Measurements from ENCODE around the gene OPCML.

OPCML gene

DNA sequence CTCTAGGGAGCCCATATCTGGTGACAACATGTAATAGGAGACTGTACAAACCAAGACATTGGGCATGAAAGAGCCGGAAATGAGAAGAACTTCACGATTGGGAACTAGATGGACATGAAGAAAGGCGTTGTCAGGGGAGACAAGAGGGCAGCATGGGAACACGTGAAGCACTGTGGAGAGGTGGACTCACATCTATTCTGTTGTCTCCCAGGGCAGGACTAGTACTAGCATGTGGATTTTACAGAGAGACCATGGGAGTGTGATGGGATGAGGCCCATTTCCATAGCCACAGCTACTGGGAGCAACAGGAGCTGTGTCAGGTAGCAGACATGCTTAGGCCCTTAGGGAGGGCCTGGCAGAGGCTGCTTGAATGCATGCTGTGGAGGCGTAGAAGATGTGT lies 333.9 kb downstream of the OPCML start:
- H3K9me3 Mint-ChIP-seq = peaks cover 6% of the 10 kb centered on the region
- no peak overlapping the region for H3K4me3 Mint-ChIP-seq
- H3K4me1 Mint-ChIP-seq (ENCODE audit: low read depth) = no peaks in the 10 kb centered on the region
- peaks cover 7% of the 10 kb centered on the region for H3K27me3 Mint-ChIP-seq (ENCODE audit: low read depth)
- no peaks in the 10 kb centered on the region for H3K36me3 Mint-ChIP-seq (ENCODE audit: low read depth)
- H3K27ac Mint-ChIP-seq = no peak overlapping the region

DNA sequence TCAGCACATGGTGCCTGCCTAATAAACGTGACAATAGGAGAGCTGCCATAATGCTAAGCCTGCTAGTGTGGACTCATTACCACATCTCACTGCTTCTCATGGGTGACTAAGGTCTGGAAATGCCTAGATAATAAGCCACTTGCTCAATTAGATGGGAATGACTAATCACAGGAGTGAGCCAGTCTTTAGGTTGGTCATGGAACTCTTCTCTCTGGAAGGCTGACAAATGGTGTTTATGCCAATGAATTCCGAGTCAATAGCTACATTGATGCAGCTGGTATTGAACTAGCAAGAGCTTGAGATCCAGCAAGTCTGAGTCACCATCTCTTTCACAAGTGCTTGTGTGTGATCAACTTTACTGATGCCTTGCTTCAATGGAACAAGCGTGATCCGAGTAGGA lies 334.9 kb downstream of the OPCML start:
- Mint-ChIP-seq H3K4me3 (no peak overlapping the region), H3K4me1 (ENCODE audit: low read depth) (no peaks in the 10 kb centered on the region), H3K36me3 (ENCODE audit: low read depth) (no peaks in the 10 kb centered on the region), H3K27ac (no peak overlapping the region), H3K9me3 (peaks cover 6% of the 10 kb centered on the region), H3K27me3 (ENCODE audit: low read depth) (peaks cover 7% of the 10 kb centered on the region)

DNA sequence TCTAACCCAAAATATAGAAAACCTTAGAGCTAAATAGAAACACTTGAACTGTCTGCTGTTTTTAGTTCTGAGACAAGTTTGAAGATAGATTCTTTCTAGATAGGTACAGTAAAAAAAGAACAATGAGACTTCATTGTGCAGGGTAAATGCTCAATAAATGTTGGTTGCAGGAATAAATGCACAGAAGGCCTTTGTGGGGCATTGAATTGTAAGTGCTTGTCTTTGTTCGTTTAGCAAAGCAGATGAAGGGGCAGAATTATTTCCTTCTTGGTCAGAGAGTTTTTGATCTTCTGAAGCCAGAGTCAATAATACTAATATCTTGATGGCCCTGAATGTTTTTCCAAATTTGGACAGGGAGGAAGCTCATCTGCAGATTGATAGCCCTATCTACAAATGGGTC lies 340.4 kb downstream of the OPCML start:
- Mint-ChIP-seq H3K4me1 (ENCODE audit: low read depth) (no peaks in the 10 kb centered on the region), H3K27ac (no peak overlapping the region), H3K4me3 (no peak overlapping the region), H3K9me3 (peaks cover 6% of the 10 kb centered on the region), H3K36me3 (ENCODE audit: low read depth) (no peaks in the 10 kb centered on the region), H3K27me3 (ENCODE audit: low read depth) (peaks cover 7% of the 10 kb centered on the region)

DNA sequence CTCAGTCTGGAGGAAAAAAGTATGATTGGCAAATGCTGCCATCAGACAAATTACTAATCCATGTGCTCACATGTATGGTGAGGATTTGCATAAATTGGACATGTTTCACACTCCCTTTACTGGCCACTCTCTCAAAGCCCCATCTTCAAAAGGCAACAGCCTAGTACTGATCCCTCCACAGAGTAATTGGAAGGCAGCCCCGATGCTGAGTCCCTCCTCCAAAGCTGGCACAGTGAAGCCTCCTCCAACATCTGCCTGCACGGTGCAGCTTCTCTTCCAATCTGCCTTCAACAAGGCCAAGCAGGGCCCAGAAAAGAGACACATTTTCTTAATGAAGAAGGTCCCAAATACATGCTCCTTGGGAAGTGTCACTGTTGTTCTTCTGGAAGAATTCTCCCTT lies 350.6 kb downstream of the OPCML start:
- no peak overlapping the region for H3K4me3 Mint-ChIP-seq
- peaks cover 7% of the 10 kb centered on the region for H3K27me3 Mint-ChIP-seq (ENCODE audit: low read depth)
- H3K9me3 Mint-ChIP-seq = no peaks in the 10 kb centered on the region
- no peak overlapping the region for H3K27ac Mint-ChIP-seq
- no peaks in the 10 kb centered on the region for H3K4me1 Mint-ChIP-seq (ENCODE audit: low read depth)
- H3K36me3 Mint-ChIP-seq (ENCODE audit: low read depth) = no peaks in the 10 kb centered on the region

DNA sequence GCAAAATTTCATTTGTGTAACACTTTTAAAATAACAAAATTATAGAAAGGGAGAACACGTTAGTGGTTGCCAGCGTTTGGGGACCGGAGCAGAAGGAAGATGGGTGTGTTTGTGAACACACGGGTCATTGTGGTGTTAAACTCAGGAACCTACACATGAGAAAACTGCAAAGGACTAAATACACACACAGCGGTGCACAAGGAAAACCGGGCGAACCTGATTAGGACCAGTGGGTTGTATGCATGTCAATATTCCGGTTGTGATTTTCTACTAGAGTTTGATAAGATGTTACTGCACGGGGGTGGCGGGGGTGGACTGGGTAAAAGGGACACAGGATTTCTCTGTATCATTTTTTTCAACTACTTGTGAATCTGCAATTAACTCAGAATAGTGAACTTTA lies 351.2 kb downstream of the OPCML start:
- H3K36me3 Mint-ChIP-seq (ENCODE audit: low read depth) = no peaks in the 10 kb centered on the region
- peaks cover 6% of the 10 kb centered on the region for H3K27me3 Mint-ChIP-seq (ENCODE audit: low read depth)
- H3K4me1 Mint-ChIP-seq (ENCODE audit: low read depth) = no peaks in the 10 kb centered on the region
- no peaks in the 10 kb centered on the region for H3K9me3 Mint-ChIP-seq
- H3K27ac Mint-ChIP-seq = no peak overlapping the region
- no peak overlapping the region for H3K4me3 Mint-ChIP-seq

DNA sequence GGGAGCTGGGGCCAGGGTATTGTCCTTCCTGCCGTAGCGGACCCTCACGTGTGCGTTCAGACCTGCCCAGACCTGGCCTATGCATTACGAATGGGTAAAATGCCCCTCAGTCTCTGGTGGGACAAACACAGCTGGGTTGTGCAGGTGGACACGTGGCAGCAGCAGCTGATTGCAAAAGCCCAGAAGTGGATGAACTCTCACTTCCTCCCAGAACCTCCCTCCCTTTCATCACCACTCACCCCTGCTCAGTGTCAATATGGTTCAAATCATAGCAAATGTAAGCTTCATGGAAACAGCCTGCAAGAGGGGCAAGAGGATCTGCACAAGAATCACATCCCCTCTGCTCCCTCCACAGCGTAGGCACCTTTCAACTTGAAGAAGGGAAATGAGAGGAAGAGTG lies 352.1 kb downstream of the OPCML start:
- H3K36me3 Mint-ChIP-seq (ENCODE audit: low read depth) = no peaks in the 10 kb centered on the region
- peaks cover 6% of the 10 kb centered on the region for H3K27me3 Mint-ChIP-seq (ENCODE audit: low read depth)
- H3K4me3 Mint-ChIP-seq = no peak overlapping the region
- no peaks in the 10 kb centered on the region for H3K9me3 Mint-ChIP-seq
- no peak overlapping the region for H3K27ac Mint-ChIP-seq
- no peaks in the 10 kb centered on the region for H3K4me1 Mint-ChIP-seq (ENCODE audit: low read depth)

DNA sequence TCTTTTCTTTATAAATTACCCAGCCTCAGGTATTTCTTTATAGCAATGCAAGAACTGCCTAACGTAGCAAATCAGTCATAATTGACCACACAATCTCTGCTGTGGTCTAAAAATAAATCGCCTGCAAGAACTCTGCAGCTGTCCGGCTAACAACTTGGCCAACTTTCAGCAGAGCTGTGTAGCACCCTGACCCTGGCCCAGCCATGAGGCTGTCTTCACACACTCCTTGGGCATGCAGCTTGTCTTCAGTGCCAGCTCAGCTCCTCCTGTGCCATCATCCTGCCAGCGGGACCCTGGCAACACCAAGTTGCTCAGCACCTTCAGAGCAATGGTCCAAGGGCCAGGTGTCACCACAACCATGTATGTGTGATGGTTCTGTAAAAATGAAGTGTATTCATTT lies 355.6 kb downstream of the OPCML start:
- Mint-ChIP-seq H3K4me1 (ENCODE audit: low read depth) (no peaks in the 10 kb centered on the region), H3K36me3 (ENCODE audit: low read depth) (no peaks in the 10 kb centered on the region), H3K9me3 (no peaks in the 10 kb centered on the region), H3K27ac (no peak overlapping the region), H3K27me3 (ENCODE audit: low read depth) (no peaks in the 10 kb centered on the region), H3K4me3 (no peak overlapping the region)

DNA sequence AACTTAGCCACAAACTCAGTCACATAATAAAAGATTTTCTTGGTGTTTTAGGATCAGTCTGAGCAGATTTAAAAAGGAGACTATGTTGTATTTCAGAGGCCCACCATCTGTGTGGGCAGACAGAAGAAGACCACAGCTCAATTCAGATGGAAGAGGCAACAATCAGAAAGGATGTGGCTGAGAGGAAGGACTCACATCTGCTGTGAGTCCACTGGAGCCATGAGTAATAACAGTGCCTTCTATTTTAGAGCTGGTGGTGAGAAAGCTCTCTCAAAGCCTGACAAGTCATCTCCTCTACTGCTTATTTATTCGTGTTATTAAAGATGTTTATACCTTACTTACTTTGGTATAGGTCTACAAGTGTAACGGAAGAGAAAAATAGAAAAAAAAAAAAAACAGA lies 357.2 kb downstream of the OPCML start:
- no peaks in the 10 kb centered on the region for H3K4me1 Mint-ChIP-seq (ENCODE audit: low read depth)
- no peaks in the 10 kb centered on the region for H3K36me3 Mint-ChIP-seq (ENCODE audit: low read depth)
- no peak overlapping the region for H3K4me3 Mint-ChIP-seq
- H3K27me3 Mint-ChIP-seq (ENCODE audit: low read depth) = no peaks in the 10 kb centered on the region
- H3K9me3 Mint-ChIP-seq = no peaks in the 10 kb centered on the region
- no peak overlapping the region for H3K27ac Mint-ChIP-seq

DNA sequence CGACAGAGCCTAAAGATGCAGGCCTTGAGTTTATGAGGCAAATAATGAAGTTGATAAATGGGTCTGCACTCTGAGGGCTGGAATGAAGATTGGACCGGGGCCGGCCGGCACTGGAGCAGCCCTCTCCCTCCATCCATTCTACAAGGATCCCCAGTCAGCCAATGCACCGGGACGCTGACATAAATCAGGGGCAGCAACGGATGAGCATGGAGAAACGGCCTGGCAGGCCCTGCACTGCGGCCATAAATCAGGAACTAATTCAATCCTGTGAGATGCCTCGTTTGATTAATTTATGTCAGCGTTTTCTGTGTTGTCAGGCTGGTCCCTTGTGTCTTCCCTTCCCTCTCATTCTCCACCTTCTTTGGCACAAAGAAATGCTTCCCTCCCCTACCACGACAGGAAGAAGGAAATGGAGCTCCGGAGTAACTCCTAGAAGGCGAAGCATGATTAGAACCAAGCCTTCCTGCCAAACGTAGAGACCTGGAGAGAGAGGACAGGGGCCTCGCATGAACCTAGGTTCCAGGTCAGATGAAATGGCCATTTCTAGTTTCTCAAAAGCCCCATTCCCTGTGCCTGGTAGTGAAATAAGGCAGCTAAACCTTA lies 358.4 kb downstream of the OPCML start:
- no peaks in the 10 kb centered on the region for H3K36me3 Mint-ChIP-seq (ENCODE audit: low read depth)
- no peaks in the 10 kb centered on the region for H3K4me1 Mint-ChIP-seq (ENCODE audit: low read depth)
- no peaks in the 10 kb centered on the region for H3K27me3 Mint-ChIP-seq (ENCODE audit: low read depth)
- no peak overlapping the region for H3K4me3 Mint-ChIP-seq
- H3K27ac Mint-ChIP-seq = no peak overlapping the region
- no peaks in the 10 kb centered on the region for H3K9me3 Mint-ChIP-seq

DNA sequence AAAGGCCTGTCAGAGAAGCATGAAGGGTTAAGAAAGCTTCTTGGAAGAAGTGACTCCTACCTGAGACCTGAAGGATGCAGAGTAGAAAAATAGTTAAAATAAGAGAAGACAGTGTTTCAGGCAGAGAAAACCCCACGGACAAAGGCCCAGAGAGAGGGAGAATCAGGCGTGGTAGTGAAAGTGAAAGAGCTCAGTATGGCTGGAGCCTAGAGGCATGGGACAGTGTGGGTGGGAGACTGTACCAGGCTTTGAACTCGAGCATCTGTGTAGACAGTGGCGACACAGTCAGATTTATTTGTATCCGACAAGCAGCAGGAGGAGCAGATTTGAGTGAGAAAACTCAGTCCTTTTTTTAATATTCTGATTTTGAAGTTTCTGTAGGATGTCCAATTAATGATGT lies 360.0 kb downstream of the OPCML start:
- Mint-ChIP-seq H3K27me3 (ENCODE audit: low read depth) (no peaks in the 10 kb centered on the region), H3K4me1 (ENCODE audit: low read depth) (no peaks in the 10 kb centered on the region), H3K27ac (no peak overlapping the region), H3K36me3 (ENCODE audit: low read depth) (no peaks in the 10 kb centered on the region), H3K9me3 (no peaks in the 10 kb centered on the region), H3K4me3 (no peak overlapping the region)

DNA sequence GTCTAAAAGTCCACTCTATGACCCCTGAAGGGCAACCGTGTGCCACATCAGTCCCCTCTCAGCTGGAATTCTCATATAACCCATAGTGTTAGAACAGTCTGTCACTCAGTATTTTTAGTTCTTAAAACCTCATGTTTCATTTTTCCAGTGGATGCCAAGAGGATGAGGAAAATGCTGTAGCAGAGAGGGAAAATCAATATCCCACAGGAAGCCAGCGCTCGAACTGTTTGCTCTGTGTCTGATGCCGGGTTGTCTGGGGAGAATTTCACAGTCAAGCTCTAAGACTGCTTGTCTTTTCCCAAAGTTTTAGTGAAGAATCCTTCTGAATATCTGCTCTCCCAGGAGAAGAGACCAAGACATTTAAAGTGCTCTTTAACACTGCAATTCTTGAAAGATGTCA lies 360.9 kb downstream of the OPCML start:
- Mint-ChIP-seq H3K36me3 (ENCODE audit: low read depth) (no peaks in the 10 kb centered on the region), H3K27me3 (ENCODE audit: low read depth) (no peaks in the 10 kb centered on the region), H3K4me3 (no peak overlapping the region), H3K4me1 (ENCODE audit: low read depth) (no peaks in the 10 kb centered on the region), H3K27ac (no peak overlapping the region), H3K9me3 (no peaks in the 10 kb centered on the region)

DNA sequence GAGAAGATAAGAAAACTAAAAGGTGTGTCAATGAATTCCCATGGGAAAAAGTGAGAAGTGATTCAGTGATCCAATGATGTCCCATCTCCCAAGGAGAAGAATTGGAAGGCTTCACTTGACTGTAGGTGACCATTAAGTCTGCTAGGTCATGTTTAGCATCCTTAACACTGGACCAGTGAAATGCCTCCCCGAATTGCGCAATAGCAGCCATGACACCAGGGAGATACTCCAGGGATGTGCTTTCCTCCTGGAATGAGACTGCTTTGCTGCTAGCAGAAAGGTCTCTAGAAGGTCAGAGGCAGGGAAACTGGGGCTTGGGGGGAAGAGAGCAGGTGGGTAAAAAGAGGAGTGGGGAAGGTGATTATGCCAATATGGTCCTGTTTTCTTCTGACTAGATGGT lies 364.3 kb downstream of the OPCML start:
- Mint-ChIP-seq H3K9me3 (no peaks in the 10 kb centered on the region), H3K27me3 (ENCODE audit: low read depth) (no peaks in the 10 kb centered on the region), H3K4me3 (no peak overlapping the region), H3K27ac (peak overlapping the region; percentile 27), H3K4me1 (ENCODE audit: low read depth) (no peaks in the 10 kb centered on the region), H3K36me3 (ENCODE audit: low read depth) (no peaks in the 10 kb centered on the region)

DNA sequence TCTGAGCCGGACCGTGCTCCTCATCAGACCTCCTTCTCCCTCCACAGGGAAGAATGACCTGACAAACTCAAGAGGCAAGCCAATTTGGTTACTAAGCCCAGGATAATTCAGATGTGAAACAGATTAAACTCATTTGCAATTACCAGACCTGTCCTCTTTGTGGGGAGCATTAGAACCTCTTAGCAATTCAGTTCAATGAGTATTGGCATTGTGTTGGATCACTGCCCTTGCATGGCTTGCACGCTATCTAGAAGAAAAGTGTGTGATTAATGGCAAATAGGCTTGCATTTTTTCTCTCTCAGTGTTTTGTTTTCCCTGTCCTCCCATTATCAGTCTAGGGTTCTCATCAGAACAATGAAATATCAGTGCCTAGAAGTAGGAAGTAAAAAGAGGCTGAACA lies 365.6 kb downstream of the OPCML start:
- Mint-ChIP-seq H3K27ac (no peak overlapping the region), H3K4me1 (ENCODE audit: low read depth) (no peaks in the 10 kb centered on the region), H3K4me3 (no peak overlapping the region), H3K36me3 (ENCODE audit: low read depth) (no peaks in the 10 kb centered on the region), H3K27me3 (ENCODE audit: low read depth) (no peaks in the 10 kb centered on the region), H3K9me3 (no peaks in the 10 kb centered on the region)

DNA sequence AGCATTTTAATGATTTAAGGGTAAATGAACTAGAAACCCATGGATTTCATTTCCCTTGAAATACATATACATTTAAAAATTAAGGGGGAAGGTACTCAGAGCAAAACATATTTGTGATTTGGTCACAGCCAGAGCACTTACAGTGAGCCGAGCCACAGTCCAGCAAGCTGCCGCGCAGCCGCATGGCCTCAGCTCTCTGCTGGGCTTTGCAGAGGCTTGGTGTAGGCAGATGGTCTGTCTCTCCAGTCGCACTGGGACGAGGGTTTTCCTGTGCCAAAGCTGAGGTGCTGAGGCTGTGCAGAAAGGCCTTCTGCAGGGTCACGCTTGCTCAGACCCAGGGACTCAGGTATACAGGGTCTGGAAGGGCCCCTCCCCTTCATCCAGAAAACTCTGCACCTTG lies 367.3 kb downstream of the OPCML start:
- no peaks in the 10 kb centered on the region for H3K36me3 Mint-ChIP-seq (ENCODE audit: low read depth)
- no peaks in the 10 kb centered on the region for H3K4me1 Mint-ChIP-seq (ENCODE audit: low read depth)
- H3K27ac Mint-ChIP-seq = no peak overlapping the region
- H3K9me3 Mint-ChIP-seq = no peaks in the 10 kb centered on the region
- no peaks in the 10 kb centered on the region for H3K27me3 Mint-ChIP-seq (ENCODE audit: low read depth)
- H3K4me3 Mint-ChIP-seq = no peak overlapping the region

DNA sequence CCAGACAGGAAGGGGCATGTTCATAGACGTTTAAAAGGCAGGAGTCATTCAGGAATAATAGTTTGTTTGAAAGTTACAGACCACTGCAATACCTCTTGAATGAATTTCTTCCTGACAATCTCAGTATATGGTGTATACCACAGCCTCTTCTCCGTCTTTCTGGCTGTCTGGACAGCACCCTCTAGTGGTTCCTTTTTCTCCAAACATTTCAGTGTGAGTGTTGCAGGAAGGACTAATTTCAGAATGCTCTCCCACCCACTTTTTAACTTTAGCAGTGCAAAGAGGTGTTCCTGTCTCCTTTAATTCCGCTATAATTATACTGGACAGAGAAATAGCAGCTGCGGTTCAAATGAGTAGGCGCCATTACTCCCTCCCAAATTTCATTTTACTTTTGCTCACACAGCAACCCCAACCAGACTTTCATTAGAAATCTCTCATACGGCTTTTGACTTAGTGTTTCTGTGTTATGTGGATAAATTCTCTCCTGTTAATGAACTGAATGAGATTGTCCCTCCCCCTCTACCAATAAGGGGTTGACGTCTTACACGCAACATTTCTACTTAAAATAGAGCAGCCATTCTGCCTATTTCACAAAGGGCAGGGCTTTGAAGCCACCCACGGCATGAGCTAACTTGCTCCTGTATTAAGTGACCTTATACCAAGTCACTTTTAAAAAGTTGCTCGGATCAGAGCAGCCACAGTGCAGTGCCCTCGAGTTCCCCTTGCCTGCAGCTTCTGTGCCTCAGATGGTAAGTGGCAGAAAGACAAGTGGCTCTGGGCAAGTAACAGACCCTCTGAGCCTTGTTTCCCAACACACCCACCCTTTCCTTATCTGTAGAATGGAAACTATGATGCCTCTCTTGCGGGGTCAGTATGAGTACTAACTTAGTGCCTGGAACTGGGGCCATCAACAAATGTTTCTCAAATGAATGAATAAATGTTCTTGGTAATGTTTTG lies 368.6 kb downstream of the OPCML start:
- H3K9me3 Mint-ChIP-seq = no peaks in the 10 kb centered on the region
- H3K4me1 Mint-ChIP-seq (ENCODE audit: low read depth) = no peaks in the 10 kb centered on the region
- H3K27ac Mint-ChIP-seq = no peak overlapping the region
- no peaks in the 10 kb centered on the region for H3K27me3 Mint-ChIP-seq (ENCODE audit: low read depth)
- no peak overlapping the region for H3K4me3 Mint-ChIP-seq
- no peaks in the 10 kb centered on the region for H3K36me3 Mint-ChIP-seq (ENCODE audit: low read depth)

Data from T-helper 1 cell treated with Interleukin-12 subunit alpha and Interleukin-12 subunit beta and Interleukin-4 antibody, amounts not matched to agents 30 μg/mL and 1 μg/mL, for 36 hours (primary cell).